Smooth muscle cell (in vitro differentiated cells): ENCODE measurements around the gene BCL2L14. TPM values are rescaled to one million over a fixed set of nuclear protein-coding genes. Genes with fewer than 3 reads are reported as not detected.

Source experiments
- DNase-seq: peaks from one replicate; lab custom pipeline; 2025; ENCODE audit not compliant: unreplicated experiment; lab: John Stamatoyannopoulos, UW
- H2AFZ ChIP-seq: fragments of 200-600 bp; sonication (generic); 2 replicates; pipeline ENCODE4 v1.6.0; 2016; ENCODE audit warnings: antibody characterized with exemption, low read depth, mild to moderate bottlenecking
- H3F3A ChIP-seq: fragments of 200-600 bp; sonication (generic); 2 replicates; pipeline ENCODE4 v1.6.0; 2017; ENCODE audit warnings: antibody characterized with exemption, low read depth
- H3K27ac ChIP-seq: fragments of 200-600 bp; sonication (generic); 2 replicates; pipeline ENCODE4 v1.5.1; 2016; ENCODE audit warnings: low read depth, mild to moderate bottlenecking
- H3K27me3 ChIP-seq: fragments of 200-600 bp; sonication (generic); 2 replicates; pipeline ENCODE4 v1.6.1; 2016; ENCODE audit warnings: low read depth, mild to moderate bottlenecking
- H3K36me3 ChIP-seq: fragments of 200-600 bp; sonication (generic); 2 replicates; pipeline ENCODE4 v1.5.1; 2016; ENCODE audit warnings: low read depth
- H3K4me1 ChIP-seq: fragments of 200-600 bp; sonication (generic); 2 replicates; pipeline ENCODE4 v1.5.1; 2016; ENCODE audit warnings: low read depth
- H3K4me2 ChIP-seq: fragments of 200-600 bp; sonication (generic); 2 replicates; pipeline ENCODE4 v1.6.0; 2016; ENCODE audit warnings: mild to moderate bottlenecking
- H3K4me3 ChIP-seq: fragments of 200-600 bp; sonication (generic); 2 replicates; pipeline ENCODE4 v1.5.1; 2016; ENCODE audit warnings: mild to moderate bottlenecking
- H3K79me2 ChIP-seq: fragments of 200-600 bp; sonication (generic); 2 replicates; pipeline ENCODE4 v1.6.0; 2016; ENCODE audit warnings: low read depth, mild to moderate bottlenecking
- H3K9ac ChIP-seq: fragments of 200-600 bp; sonication (generic); 2 replicates; pipeline ENCODE4 v1.6.0; 2016; ENCODE audit warnings: low read depth
- H3K9me3 ChIP-seq: fragments of 200-600 bp; sonication (generic); replicated peaks from 2 replicates; pipeline ENCODE4 v1.5.1; 2016; ENCODE audit warnings: low read depth
- H4K20me1 ChIP-seq: fragments of 200-600 bp; sonication (generic); 2 replicates; pipeline ENCODE4 v1.6.0; 2016; ENCODE audit warnings: low read depth
- WGBS: methylation state at CpG from one replicate; pipeline ENCODE4 v1.1.7; 2016; ENCODE audit warnings: low lambda C conversion rate; 5-methylcytosine and 5-hydroxymethylcytosine counted together
- polyA plus RNA-seq: library from polyadenylated mRNA; unstranded; fragments of >200 nt; fragmentation: Nextera tagmentation; extraction: Ambion mirVana; gene quantifications from 2 replicates; pipeline ENCODE4 v1.2.1, GENCODE V29; 2016
- total RNA-seq: library from RNA; depleted of rRNA; stranded (reverse); fragments of >200 nt; gene quantifications from 2 replicates; pipeline ENCODE4 v1.2.3, GENCODE V29; 2014
- TF ChIP-seq, protein P1 (sequence below): fragments of 200-600 bp; sonication (generic); IDR thresholded peaks from 2 replicates; pipeline ENCODE4 v1.5.1; 2017; ENCODE audit warnings: borderline replicate concordance, mild to moderate bottlenecking, antibody characterized with exemption; ENCODE audit not compliant: insufficient read depth, poor library complexity, severe bottlenecking

Gene BCL2L14
- total and polyA plus RNA-seq, 2 experiments from 2014 or later = not detected

DNA sequence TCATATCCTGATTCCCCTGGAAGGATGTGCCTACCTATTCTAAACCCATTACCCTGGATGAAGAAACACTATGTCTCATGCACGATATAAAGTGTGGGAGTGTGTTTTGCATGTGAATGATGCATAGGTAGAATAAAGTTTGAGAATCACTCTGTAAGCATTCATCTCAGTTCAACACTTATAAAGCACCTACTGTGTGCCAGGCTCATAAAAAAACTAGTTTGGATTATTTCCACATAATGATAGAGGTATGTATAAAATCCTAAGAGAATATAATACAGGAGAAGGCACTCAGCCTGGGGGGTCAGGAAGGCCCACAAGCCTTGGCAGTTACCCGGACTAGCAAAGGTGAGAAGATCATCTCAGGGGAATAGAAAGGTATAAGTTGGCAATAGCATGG is 41.1 kb upstream of the BCL2L14 start:
- H3K36me3 ChIP-seq = no peaks in the 10 kb centered on the region
- no peak overlapping the region for H3K9ac ChIP-seq
- H3K9me3 ChIP-seq = no peaks in the 10 kb centered on the region
- no peaks in the 10 kb centered on the region for H4K20me1 ChIP-seq
- H3K27me3 ChIP-seq = no peaks in the 10 kb centered on the region
- no peak overlapping the region for H3K4me2 ChIP-seq
- H3F3A ChIP-seq = no peaks in the 10 kb centered on the region
- no peak overlapping the region for H3K27ac ChIP-seq
- no peak for DNase-seq
- H2AFZ ChIP-seq = no peak overlapping the region
- 92% methylated on average over 2 of the region's 2 CpGs for WGBS
- H3K79me2 ChIP-seq = no peaks in the 10 kb centered on the region
- H3K4me3 ChIP-seq = no peak overlapping the region
- no peaks in the 10 kb centered on the region for H3K4me1 ChIP-seq
- TF ChIP-seq, protein P1, sequence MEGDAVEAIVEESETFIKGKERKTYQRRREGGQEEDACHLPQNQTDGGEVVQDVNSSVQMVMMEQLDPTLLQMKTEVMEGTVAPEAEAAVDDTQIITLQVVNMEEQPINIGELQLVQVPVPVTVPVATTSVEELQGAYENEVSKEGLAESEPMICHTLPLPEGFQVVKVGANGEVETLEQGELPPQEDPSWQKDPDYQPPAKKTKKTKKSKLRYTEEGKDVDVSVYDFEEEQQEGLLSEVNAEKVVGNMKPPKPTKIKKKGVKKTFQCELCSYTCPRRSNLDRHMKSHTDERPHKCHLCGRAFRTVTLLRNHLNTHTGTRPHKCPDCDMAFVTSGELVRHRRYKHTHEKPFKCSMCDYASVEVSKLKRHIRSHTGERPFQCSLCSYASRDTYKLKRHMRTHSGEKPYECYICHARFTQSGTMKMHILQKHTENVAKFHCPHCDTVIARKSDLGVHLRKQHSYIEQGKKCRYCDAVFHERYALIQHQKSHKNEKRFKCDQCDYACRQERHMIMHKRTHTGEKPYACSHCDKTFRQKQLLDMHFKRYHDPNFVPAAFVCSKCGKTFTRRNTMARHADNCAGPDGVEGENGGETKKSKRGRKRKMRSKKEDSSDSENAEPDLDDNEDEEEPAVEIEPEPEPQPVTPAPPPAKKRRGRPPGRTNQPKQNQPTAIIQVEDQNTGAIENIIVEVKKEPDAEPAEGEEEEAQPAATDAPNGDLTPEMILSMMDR = no peak

DNA sequence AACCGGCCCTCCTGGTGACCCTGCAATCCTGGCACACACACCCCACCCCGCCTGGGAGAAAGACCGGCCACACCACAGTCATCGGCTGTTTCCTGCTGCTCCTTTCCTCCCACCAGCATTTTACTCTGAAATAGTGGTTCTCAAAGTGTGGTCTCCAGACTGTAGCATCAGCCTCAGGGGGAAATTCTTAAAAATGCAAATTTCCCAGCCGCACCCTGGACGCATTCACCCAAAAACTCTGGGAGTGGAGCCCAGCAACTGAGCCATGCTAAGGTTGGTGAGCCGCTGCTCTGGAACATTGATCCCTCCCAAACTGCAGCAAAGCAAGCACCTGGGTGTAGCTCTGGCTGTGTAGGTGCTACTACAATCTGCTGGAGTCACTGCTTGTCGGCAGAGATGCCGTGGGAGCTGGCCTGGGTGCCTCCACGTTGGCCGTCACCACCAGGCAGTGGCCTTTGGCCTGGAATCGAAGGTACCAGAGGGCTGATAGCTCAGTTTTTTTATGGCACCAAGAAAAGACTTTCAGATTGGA is 38.4 kb upstream of the BCL2L14 start:
- Histone ChIP-seq H3K9ac (no peak overlapping the region), H3K4me3 (no peak overlapping the region), H3K27ac (no peak overlapping the region), H3F3A (no peaks in the 10 kb centered on the region), H4K20me1 (no peaks in the 10 kb centered on the region), H3K79me2 (no peaks in the 10 kb centered on the region), H3K27me3 (no peaks in the 10 kb centered on the region), H3K36me3 (no peaks in the 10 kb centered on the region), H3K4me2 (no peak overlapping the region), H2AFZ (peak overlapping the region; percentile 85), H3K9me3 (no peaks in the 10 kb centered on the region), H3K4me1 (no peaks in the 10 kb centered on the region)
- DNase-seq = no peak
- TF ChIP-seq, protein P1 = no peak
- 86% methylated on average over 12 of the region's 12 CpGs for WGBS

DNA sequence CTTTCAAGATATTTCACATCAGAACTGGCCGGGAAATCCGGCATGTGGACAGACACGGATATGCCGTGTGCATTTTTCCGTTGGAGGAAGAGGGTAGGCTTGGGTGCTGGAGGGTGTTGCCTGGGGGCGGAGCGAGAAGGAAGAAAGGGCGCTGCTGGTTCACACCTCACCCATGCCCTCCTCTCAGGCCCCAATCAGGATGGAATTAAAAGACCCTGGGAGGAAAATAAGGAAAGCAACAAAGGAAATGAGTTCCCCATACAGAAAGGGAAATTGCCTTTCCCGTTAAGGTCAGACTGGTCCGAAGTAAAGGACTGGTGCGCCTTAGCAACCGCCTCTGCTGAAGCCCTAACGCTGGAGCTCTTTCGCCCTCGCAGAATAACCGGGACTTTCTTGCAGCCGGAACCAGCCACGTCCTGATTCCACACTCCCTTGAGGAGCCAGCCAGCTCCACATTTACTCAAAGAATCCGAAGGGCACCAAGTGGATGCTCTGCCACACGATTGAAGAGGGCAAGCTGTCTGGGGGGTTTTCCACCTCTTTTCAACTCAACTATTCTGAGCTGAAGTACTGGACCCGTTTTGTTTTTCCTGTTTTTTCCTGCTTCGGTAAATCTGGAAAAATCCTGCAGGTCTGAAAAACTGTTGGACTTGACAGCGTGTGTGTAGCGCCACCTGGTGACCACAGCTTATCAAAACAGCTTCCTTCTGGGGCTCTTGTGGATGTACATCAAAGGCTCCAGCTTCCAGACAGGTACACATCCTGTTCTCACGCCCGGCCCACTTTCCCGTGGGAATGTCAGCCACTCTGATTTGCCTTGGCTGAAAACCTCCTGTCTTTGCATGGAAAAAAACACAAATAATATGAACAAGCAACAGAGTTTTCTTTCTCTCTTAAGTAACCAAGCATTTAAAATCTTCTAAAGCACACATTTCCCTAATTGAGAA is 37.6 kb upstream of the BCL2L14 start:
- no peak overlapping the region for H3K9ac ChIP-seq

More for the DNA sequence above, 37.6 kb upstream of the BCL2L14 start:
- Histone ChIP-seq H3K4me2 (peak overlapping the region; percentile 85), H4K20me1 (no peaks in the 10 kb centered on the region), H3K79me2 (no peaks in the 10 kb centered on the region), H2AFZ (peak overlapping the region; percentile 85), H3K4me1 (no peaks in the 10 kb centered on the region), H3K9me3 (no peaks in the 10 kb centered on the region), H3K27ac (no peak overlapping the region), H3K4me3 (peak overlapping the region; percentile 52), H3K27me3 (no peaks in the 10 kb centered on the region), H3F3A (no peaks in the 10 kb centered on the region), H3K36me3 (no peaks in the 10 kb centered on the region)
- WGBS = 24% methylated on average over 27 of the region's 27 CpGs
- TF ChIP-seq, protein P1 = peak; percentile 87
- DNase-seq = no peak
